Amygdala (tissue), 56 donors: ENCODE results near the gene FCER2.
A peak's percentile ranks its signal among the peaks of the same experiment; 100 is the strongest.

Experiments used
- DNase-seq, 56 donors: peaks; one replicate each; lab custom pipeline; 2025; lab: John Stamatoyannopoulos, UW

Gene FCER2

GRCh38 chr19:7734220-7735203, 32.6 kb upstream of the FCER2 start:
- DNase-seq = no peak

DNA sequence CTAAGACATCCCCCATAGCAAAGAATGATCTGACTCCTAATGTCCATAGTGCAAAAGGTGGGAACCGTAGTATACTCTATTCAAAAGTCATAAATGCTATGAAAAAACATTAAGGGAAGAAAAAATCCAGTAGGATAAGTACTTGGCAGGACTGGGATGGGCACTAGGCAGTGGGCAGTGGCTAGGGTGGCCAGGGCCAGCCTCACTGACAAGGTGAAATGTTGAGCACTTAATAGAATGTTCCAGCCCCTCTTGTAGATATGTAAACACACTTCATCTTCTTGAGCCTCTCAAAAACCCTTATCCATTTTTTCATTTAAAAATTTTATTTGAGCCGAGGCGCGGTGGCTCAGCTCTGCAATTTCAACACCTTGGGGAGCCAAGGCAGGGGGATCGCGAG, 31.4 kb upstream of the FCER2 start:
- no peak for DNase-seq

DNA sequence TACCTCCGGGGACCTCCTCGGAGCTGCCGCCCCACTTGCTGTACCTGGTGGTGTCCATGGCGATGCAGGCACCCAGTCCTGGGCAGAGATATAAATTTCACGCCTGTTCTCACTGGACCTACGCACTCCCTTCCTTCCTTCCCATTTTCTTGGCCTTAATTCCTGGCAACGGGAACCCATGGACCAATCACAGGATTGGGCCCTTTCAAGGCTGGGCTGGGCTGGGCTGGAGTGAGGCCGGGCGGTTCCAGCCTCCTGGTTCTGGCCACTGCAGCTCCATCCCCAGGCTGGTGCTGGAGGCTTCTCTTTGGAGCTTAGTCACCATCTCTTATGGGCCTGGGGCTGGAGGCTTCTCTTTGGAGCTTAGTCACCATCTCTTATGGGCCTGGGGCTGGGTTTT, 30.1 kb upstream of the FCER2 start, which contains the start of gene CLEC4G:
TSS of gene CLEC4G (minus strand) at position 66 of the 400 bp plus-strand sequence. CDS start at position 58, 8 bp downstream.
- no peak for DNase-seq

DNA sequence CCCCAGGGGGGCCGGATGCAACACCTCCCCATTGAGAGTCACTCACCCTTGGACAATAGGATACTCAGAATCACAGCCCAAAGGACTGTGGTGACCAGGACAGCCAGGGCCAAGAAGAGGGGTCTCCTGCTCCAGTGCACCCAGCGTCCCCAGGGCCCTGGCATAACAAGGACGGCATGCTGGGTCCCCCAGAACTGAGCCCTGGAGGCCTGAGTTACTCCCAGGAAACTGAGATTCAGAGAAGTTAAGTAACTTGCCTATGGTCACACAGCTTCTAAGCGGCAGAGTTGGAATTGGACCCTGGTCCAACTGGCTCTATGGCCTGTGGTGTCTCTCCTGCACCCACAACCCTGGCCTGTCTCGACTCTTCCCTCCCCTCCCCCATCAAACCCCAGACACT, 29.7 kb upstream of the FCER2 start:
- DNase-seq = no peak

- DNase-seq = no peak
These were observed 29.3 kb upstream of the FCER2 start for GRCh38 chr19:7731218-7731595.

DNA sequence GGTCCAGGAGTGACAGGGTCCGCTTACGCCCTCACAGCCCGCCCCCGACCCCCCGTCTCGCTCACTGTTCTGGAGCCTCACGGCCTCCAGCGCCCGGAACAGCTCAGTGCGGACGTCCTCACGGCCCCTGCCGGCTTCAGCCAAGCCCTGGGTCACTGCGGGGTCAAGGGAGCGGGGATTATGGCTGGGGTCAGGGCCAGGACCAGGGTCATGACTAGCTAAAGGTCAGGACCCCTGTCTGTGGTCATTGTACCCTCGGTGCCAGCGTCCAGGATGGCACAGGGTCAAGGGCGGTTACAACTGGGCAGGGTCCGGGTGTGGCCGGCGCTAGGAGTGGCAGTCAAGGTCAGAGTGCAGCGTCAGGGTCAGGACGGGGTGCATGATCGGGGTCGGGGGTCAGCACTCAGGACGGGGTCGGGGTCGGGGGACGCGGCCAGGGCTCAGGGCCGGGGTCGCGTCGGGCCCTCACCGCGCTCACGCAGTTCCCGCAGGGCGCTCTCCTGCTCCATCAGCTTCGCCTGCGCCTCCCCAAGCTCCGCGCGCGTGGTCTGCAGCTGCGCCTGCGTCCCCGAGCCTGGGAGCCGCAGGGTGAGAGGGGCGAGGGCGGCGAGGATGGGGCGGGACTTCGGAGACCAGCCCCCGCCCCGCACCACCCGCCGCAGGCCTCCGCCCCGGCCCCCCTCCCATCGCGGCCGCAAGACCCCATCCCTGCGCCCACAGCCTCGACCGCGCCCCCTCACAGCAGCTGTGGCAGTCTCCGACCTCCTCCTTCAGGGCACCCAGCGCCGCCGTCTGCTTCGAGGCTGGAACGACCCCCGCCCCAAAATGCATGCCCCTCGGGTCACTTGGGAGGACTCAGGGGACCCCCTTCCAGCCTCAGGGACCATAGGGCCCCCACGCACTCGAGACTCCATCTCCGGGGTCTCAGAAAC, 28.6 kb upstream of the FCER2 start:
- peak in 1 of 56 donors; percentile 53 for DNase-seq

DNA sequence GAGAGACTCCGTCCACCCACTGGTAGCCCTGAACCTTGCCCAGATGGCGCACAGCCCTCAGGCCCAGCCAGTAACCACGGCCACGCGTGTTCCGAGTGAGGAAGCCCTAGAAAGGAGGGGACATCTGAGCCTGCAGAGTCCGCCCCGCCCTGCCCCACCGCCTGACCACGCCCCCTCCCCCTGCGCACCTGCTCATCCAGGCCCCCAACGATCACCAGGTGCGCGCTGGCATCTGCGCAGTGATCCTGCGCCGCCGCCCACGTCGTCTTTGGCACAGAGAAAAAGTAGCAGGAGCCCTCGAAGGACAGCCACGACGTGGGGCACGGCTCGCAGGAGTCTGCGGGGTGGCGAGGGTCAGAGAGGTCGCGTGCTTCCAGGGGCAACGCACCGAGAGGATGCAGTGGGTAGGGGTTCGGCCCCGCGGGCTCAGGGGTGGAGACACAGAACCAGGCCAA, 27.9 kb upstream of the FCER2 start:
- DNase-seq = peak in 1 of 56 donors; percentile 53

GRCh38 chr19:7729211-7729610, 27.3 kb upstream of the FCER2 start:
- DNase-seq = no peak

DNA sequence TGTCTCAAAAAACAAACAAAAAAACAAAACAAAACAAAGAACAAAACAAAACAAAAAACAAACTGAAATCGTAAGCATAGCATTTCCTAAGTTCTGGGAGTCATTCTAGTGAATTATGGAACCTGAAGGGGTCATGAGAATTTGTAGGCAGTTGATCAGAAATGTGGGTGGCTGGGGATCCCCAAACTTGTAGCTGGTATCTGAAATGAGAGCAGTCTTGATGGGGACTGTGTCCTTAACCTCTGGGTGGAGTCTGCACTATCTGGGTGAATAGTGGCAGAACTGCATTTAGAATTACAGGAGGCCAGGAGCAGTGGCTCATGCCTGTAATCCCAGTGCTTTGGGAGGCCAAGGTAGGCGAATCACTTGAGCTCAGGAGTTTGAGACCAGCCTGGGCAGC, 23.9 kb upstream of the FCER2 start:
- DNase-seq = no peak

DNA sequence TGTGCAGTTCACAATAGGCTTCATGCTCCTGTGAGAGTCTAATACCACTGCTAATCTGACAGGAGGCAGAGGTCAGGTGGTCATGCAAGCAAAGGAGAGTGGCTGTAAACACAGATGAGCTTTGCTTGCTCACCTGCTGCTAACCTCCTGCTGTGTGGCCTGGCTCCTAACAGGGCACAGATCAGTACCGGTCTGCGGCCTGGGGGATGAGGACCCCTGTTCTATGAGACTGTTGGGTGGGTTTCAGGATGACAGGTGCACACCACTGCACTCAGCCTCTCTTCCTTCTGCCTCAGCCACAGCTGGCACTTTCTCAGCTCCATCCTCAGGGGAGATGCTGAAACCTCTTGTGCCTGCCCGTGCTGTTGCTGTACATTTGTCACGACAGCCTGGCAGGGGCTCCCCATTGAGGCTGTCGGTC, 20.3 kb upstream of the FCER2 start:
- DNase-seq = no peak

GRCh38 chr19:7720351-7720750, 18.4 kb upstream of the FCER2 start:
- DNase-seq = no peak

- no peak for DNase-seq
These were observed 16.7 kb upstream of the FCER2 start for GRCh38 chr19:7718668-7719067.

DNA sequence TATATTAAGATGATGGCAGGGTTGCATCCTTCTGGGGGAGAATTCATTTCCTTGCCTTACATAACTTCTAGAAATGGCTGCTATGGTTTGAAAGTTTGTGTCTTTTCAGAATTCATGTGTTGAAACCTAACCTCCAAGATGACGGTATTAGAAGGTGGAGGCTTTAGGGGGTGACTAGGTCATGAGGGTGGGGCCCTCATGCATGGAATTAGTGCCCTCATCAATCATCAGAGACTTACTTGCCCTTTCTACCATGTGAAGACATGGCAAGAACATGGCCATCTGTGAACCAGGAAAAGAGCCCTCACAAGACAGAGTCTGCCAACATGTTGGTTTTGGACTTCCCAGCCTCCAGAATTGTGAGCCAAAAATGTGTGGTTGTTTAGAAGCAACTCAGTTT, 14.8 kb upstream of the FCER2 start:
- no peak for DNase-seq

GRCh38 chr19:7715671-7716070, 13.7 kb upstream of the FCER2 start:
- DNase-seq = no peak

DNA sequence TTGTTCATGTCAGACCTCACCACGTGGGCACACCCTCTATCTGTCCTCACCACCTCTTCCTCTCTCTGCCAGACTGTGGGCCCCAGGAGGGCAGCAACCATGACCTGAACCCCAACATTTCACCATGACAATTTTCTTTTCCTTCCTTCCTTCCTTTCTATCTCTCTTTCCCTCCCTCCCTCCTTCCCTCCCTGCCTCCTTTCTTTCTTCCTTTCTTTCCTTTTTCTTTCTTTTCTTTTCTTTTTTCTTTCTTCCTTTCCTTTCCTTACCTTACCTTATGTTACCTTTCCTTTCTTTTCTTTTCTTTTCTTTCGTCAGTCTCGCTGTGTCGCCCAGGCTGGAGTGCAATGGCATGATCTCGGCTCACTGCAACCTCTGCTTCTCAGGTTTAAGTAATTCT, 8.7 kb upstream of the FCER2 start:
- DNase-seq = no peak

- no peak for DNase-seq
These were observed 8.1 kb upstream of the FCER2 start for GRCh38 chr19:7709932-7710460.

DNA sequence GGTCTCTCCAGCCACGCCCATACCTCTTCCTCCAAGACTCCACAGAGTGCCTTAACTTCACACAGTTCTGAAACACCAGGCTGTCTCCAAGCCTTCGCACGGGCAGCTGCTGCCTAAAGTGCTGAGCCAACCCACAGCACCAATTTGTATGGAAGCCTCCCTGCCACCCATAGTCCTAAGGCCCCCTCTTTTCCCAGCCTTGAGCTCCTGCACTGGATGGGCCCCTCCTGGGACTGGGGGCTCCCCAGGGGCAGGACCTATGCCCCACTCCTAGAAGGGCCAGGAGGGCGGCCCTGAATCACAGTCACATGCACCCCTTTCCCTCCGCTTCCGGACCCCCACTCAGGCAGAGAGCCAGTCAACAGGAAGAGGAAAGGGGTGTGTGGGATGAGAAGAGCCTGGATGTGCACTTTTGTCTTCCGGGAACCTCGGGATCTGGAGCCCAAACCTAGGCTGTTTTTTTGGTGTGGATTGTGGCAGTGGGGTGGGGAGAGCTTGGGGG, 5.1 kb upstream of the FCER2 start:
- DNase-seq = no peak

GRCh38 chr19:7706188-7706954, 4.4 kb upstream of the FCER2 start:
- no peak for DNase-seq

GRCh38 chr19:7705387-7706187, 3.7 kb upstream of the FCER2 start:
- peak in 2 of 56 donors; percentile 3 to 15 for DNase-seq
